ENCODE measurements around the gene PPARG. TPM values are rescaled to one million over a fixed set of nuclear protein-coding genes. Genes with fewer than 3 reads are reported as not detected.

PPARG gene
- total and polyA plus RNA-seq, 2 experiments from 2014 or later = 0.15 to 0.42 TPM

GRCh38 chr3:12300137-12300536 lies 11.3 kb downstream of the PPARG start:
- no peak overlapping the region for H2AFZ ChIP-seq
- no peaks in the 10 kb centered on the region for H4K20me1 ChIP-seq (replicated peaks; ENCODE audit: insufficient read depth)
- Mint-ChIP-seq H3K9me3 (no peaks in the 10 kb centered on the region), H3K4me3 (no peak overlapping the region), H3K27ac (no peak overlapping the region), H3K27me3 (ENCODE audit: insufficient read depth, low read depth, poor library complexity) (no peaks in the 10 kb centered on the region), H3K4me1 (no peaks in the 10 kb centered on the region), H3K36me3 (ENCODE audit: low read depth) (no peaks in the 10 kb centered on the region)
- H3K36me3 ChIP-seq (ENCODE audit: insufficient read depth) = no peaks in the 10 kb centered on the region
- no peak overlapping the region for H3K27ac ChIP-seq (ENCODE audit: low read depth)
- no peaks in the 10 kb centered on the region for H3K27me3 ChIP-seq (ENCODE audit: insufficient read depth)
- H3K79me2 ChIP-seq (replicated peaks; ENCODE audit: insufficient read depth) = no peaks in the 10 kb centered on the region
- no peak overlapping the region for H3K4me3 ChIP-seq
- no peaks in the 10 kb centered on the region for H3K4me1 ChIP-seq (ENCODE audit: insufficient read depth)
- H3K4me2 ChIP-seq = no peak overlapping the region
- H3F3A ChIP-seq (replicated peaks; ENCODE audit: low read depth) = no peaks in the 10 kb centered on the region
- TF ChIP-seq STAT1 (IDR thresholded peaks at IDR 0.05; ENCODE audit: unreplicated experiment) (no peak), JUNB (IDR thresholded peaks at IDR 0.05; ENCODE audit: unreplicated experiment) (no peak), CREB1 (CRISPR knock-in tag; IDR thresholded peaks at IDR 0.05; ENCODE audit: low read depth) (no peak), REST (IDR thresholded peaks at IDR 0.05; ENCODE audit: unreplicated experiment) (no peak), ZNF114 (CRISPR knock-in tag; IDR thresholded peaks at IDR 0.05) (no peak)
- TF ChIP-seq, protein P1, sequence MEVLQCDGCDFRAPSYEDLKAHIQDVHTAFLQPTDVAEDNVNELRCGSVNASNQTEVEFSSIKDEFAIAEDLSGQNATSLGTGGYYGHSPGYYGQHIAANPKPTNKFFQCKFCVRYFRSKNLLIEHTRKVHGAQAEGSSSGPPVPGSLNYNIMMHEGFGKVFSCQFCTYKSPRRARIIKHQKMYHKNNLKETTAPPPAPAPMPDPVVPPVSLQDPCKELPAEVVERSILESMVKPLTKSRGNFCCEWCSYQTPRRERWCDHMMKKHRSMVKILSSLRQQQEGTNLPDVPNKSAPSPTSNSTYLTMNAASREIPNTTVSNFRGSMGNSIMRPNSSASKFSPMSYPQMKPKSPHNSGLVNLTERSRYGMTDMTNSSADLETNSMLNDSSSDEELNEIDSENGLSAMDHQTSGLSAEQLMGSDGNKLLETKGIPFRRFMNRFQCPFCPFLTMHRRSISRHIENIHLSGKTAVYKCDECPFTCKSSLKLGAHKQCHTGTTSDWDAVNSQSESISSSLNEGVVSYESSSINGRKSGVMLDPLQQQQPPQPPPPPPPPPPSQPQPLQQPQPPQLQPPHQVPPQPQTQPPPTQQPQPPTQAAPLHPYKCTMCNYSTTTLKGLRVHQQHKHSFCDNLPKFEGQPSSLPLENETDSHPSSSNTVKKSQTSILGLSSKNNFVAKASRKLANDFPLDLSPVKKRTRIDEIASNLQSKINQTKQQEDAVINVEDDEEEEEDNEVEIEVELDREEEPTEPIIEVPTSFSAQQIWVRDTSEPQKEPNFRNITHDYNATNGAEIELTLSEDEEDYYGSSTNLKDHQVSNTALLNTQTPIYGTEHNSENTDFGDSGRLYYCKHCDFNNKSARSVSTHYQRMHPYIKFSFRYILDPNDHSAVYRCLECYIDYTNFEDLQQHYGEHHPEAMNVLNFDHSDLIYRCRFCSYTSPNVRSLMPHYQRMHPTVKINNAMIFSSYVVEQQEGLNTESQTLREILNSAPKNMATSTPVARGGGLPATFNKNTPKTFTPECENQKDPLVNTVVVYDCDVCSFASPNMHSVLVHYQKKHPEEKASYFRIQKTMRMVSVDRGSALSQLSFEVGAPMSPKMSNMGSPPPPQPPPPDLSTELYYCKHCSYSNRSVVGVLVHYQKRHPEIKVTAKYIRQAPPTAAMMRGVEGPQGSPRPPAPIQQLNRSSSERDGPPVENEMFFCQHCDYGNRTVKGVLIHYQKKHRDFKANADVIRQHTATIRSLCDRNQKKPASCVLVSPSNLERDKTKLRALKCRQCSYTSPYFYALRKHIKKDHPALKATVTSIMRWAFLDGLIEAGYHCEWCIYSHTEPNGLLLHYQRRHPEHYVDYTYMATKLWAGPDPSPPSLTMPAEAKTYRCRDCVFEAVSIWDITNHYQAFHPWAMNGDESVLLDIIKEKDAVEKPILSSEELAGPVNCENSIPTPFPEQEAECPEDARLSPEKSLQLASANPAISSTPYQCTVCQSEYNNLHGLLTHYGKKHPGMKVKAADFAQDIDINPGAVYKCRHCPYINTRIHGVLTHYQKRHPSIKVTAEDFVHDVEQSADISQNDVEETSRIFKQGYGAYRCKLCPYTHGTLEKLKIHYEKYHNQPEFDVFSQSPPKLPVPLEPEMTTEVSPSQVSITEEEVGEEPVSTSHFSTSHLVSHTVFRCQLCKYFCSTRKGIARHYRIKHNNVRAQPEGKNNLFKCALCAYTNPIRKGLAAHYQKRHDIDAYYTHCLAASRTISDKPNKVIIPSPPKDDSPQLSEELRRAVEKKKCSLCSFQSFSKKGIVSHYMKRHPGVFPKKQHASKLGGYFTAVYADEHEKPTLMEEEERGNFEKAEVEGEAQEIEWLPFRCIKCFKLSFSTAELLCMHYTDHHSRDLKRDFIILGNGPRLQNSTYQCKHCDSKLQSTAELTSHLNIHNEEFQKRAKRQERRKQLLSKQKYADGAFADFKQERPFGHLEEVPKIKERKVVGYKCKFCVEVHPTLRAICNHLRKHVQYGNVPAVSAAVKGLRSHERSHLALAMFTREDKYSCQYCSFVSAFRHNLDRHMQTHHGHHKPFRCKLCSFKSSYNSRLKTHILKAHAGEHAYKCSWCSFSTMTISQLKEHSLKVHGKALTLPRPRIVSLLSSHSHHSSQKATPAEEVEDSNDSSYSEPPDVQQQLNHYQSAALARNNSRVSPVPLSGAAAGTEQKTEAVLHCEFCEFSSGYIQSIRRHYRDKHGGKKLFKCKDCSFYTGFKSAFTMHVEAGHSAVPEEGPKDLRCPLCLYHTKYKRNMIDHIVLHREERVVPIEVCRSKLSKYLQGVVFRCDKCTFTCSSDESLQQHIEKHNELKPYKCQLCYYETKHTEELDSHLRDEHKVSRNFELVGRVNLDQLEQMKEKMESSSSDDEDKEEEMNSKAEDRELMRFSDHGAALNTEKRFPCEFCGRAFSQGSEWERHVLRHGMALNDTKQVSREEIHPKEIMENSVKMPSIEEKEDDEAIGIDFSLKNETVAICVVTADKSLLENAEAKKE (CRISPR knock-in tag; IDR thresholded peaks at IDR 0.05) = no peak
- TF ChIP-seq, protein P2, sequence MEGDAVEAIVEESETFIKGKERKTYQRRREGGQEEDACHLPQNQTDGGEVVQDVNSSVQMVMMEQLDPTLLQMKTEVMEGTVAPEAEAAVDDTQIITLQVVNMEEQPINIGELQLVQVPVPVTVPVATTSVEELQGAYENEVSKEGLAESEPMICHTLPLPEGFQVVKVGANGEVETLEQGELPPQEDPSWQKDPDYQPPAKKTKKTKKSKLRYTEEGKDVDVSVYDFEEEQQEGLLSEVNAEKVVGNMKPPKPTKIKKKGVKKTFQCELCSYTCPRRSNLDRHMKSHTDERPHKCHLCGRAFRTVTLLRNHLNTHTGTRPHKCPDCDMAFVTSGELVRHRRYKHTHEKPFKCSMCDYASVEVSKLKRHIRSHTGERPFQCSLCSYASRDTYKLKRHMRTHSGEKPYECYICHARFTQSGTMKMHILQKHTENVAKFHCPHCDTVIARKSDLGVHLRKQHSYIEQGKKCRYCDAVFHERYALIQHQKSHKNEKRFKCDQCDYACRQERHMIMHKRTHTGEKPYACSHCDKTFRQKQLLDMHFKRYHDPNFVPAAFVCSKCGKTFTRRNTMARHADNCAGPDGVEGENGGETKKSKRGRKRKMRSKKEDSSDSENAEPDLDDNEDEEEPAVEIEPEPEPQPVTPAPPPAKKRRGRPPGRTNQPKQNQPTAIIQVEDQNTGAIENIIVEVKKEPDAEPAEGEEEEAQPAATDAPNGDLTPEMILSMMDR (conservative IDR thresholded peaks at IDR 0.05; ENCODE audit: low read depth in 2 of 2) = no peak
- DNase-seq (ENCODE audit: low spot score) = no peak
- ATAC-seq = no peak
- H3K9me2 ChIP-seq (ENCODE audit: insufficient read depth) = no peaks in the 10 kb centered on the region
